Lower leg skin (tissue), 4 donors: ENCODE measurements around the gene UST. TPM values are rescaled to one million over a fixed set of nuclear protein-coding genes. Genes with fewer than 3 reads are reported as not detected.

Experiments used
- DNase-seq, 2 donors: peaks; one replicate each; pipeline ENCODE4 v3.0.0-alpha.2; 2019; ENCODE audit warnings: low spot score in 2 of 2
- H3K4me3 ChIP-seq: fragments of 200-600 bp; sonication (generic); 2 replicates; pipeline ENCODE4 v1.5.1; 2017; ENCODE audit warnings: mild to moderate bottlenecking, low read depth; ENCODE audit not compliant: poor library complexity, severe bottlenecking
- CTCF ChIP-seq, 3 donors: fragments of 450-650 bp; IDR thresholded peaks; one replicate each; pipeline ENCODE4 v1.5.1; 2016; ENCODE audit warnings: antibody characterized with exemption in 3 of 3, mild to moderate bottlenecking in 3 of 3, moderate library complexity in 2 of 3
- POLR2A ChIP-seq, 2 donors: fragments of 450-650 bp; IDR thresholded peaks; one replicate each; pipeline ENCODE4 v1.6.1; 2016 to 2017; ENCODE audit warnings: antibody characterized with exemption in 2 of 2, mild to moderate bottlenecking in 1 of 2, moderate library complexity in 1 of 2
- WGBS, 2 donors: methylation state at CpG; one replicate each; pipeline ENCODE4 v1.1.5; 2018; 5-methylcytosine and 5-hydroxymethylcytosine counted together
- intact Hi-C: fragments of 100-400 bp; cut with DNase I; formaldehyde crosslinking; loops from one replicate; pipeline ENCODE4 v1.15.0; 2023; ENCODE audit warnings: low total_unique reads
- total RNA-seq, 4 donors: library from RNA; depleted of rRNA; stranded (reverse); fragments of >200 nt; gene quantifications; one replicate each; pipeline ENCODE4 v1.1.0, GENCODE V29; 2016

Gene UST
- total RNA-seq, 4 donors from 2014 or later = 12.2 to 21.7 (median 17.7) TPM

- TF ChIP-seq CTCF (IDR thresholded peaks at IDR 0.05) (no peak), POLR2A (IDR thresholded peaks at IDR 0.05) (no peak)
- no peak for DNase-seq
- no peak overlapping the region for H3K4me3 ChIP-seq
- intact Hi-C loops = no loop called here
- WGBS, 2 donors = 83 to 94% methylated on average over 1 of the region's 1 CpG
Observed at GRCh38 chr6:149057464-149057840, 310.6 kb downstream of the UST start.

- no peak for DNase-seq
- H3K4me3 ChIP-seq = no peak overlapping the region
- intact Hi-C loops = no loop called here
- TF ChIP-seq POLR2A (IDR thresholded peaks at IDR 0.05) = no peak
- TF ChIP-seq CTCF (IDR thresholded peaks at IDR 0.05) = no peak
- WGBS, 2 donors = 75 to 81% methylated on average over 7 of the region's 7 CpGs
Observed at GRCh38 chr6:149059557-149059956, 312.7 kb downstream of the UST start.

GRCh38 chr6:149060300-149060984 is 313.6 kb downstream of the UST start:
- WGBS, 2 donors = 61 to 64% methylated on average over 19 of the region's 19 CpGs

GRCh38 chr6:149060985-149061760 is 314.3 kb downstream of the UST start:
- intact Hi-C loops = no loop called here
- H3K4me3 ChIP-seq = no peak overlapping the region
- 43 to 45% methylated on average over 12 of the region's 12 CpGs for WGBS, 2 donors
- TF ChIP-seq CTCF (IDR thresholded peaks at IDR 0.05) (no peak), POLR2A (IDR thresholded peaks at IDR 0.05) (no peak)
- DNase-seq = no peak

More at GRCh38 chr6:149060300-149060984, 313.6 kb downstream of the UST start:
- TF ChIP-seq CTCF (IDR thresholded peaks at IDR 0.05) (no peak), POLR2A (IDR thresholded peaks at IDR 0.05) (no peak)
- intact Hi-C loops = no loop called here
- no peak for DNase-seq
- H3K4me3 ChIP-seq = no peak overlapping the region

GRCh38 chr6:149061930-149062329 is 315.1 kb downstream of the UST start:
- TF ChIP-seq CTCF (IDR thresholded peaks at IDR 0.05) (no peak), POLR2A (IDR thresholded peaks at IDR 0.05) (no peak)
- no peak overlapping the region for H3K4me3 ChIP-seq
- 83 to 88% methylated on average over 2 of the region's 2 CpGs for WGBS, 2 donors
- DNase-seq = no peak
- intact Hi-C loops = no loop called here
